HG03045 (cell line): ENCODE data around the gene INHBC.

Experiments used
- ATAC-seq: cut with Tn5 transposase; IDR thresholded peaks from one replicate; pipeline ENCODE4 v1.9.1; 2021; ENCODE audit warnings: mild to moderate bottlenecking, moderate library complexity; ENCODE audit not compliant: unreplicated experiment

INHBC gene

GRCh38 chr12:57465747-57466505, 31.3 kb downstream of the INHBC start:
- ATAC-seq, result no peak

DNA sequence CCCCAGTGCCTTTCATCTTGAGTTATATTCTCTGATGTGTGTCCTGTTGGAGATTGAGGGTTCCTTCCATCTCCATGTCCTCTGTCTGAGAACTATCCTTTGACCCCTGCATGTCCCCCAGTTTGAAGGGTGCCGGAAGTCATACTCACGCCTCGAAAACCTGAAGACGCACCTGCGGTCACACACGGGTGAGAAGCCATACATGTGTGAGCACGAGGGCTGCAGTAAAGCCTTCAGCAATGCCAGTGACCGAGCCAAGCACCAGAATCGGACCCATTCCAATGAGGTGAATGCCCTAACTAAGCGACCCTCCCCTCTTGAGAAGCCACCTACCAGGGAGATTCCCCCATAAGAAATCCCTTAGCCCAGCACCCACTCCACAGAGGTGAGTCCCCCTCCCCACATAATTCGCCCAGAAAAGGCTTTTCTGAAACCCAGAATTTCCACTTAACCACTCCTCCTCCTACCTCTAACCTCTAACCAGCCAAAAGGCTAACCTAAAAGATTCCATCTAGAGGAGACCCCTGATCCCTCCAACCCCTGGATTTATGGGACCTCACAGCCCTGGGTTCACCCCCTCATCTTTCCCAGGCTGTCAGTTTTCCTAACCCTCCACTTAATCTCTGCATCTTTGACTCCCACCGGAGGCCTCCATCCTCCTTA, 32.8 kb downstream of the INHBC start:
- no peak for ATAC-seq

GRCh38 chr12:57467915-57468314, 33.3 kb downstream of the INHBC start:
- no peak for ATAC-seq

DNA sequence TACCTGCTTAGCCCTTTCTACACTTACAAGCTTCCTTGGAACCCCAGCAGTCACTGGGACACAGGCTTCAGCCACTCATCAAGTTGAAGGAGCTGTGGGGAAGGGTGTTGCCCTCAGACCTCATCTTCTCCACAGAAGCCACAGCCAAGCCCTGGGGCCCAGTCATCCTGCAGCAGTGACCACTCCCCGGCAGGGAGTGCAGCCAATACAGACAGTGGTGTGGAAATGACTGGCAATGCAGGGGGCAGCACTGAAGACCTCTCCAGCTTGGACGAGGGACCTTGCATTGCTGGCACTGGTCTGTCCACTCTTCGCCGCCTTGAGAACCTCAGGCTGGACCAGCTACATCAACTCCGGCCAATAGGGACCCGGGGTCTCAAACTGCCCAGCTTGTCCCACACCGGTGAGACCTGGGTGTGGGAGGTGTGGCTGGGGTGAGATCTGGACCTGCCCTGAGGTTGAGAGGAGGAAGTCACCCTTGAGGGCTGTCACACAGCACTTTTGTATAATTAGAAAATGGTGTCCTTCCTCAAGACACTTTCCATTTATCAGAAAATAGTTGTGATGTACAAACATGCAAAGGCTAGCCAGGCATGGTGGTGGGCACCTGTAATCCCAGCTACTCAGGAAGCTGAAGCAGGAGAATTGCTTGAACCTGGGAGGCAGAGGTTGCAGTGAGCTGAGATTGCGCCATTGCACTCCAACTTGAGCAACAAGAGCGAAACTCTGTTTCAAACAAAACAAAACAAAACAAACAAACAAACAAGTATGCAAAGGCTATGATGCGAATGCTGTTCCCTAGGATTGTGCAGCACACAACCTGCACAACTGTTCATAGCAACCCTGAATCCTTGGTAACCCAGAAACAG, 34.9 kb downstream of the INHBC start:
- ATAC-seq, result no peak

GRCh38 chr12:57470286-57470969, 35.8 kb downstream of the INHBC start:
- ATAC-seq, result no peak

DNA sequence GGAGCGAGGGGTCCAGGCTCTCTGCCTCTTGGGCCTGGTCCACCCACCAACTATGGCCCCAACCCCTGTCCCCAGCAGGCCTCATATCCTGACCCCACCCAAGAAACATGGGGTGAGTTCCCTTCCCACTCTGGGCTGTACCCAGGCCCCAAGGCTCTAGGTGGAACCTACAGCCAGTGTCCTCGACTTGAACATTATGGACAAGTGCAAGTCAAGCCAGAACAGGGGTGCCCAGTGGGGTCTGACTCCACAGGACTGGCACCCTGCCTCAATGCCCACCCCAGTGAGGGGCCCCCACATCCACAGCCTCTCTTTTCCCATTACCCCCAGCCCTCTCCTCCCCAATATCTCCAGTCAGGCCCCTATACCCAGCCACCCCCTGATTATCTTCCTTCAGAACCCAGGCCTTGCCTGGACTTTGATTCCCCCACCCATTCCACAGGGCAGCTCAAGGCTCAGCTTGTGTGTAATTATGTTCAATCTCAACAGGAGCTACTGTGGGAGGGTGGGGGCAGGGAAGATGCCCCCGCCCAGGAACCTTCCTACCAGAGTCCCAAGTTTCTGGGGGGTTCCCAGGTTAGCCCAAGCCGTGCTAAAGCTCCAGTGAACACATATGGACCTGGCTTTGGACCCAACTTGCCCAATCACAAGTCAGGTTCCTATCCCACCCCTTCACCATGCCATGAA, 36.5 kb downstream of the INHBC start:
- ATAC-seq, result no peak

DNA sequence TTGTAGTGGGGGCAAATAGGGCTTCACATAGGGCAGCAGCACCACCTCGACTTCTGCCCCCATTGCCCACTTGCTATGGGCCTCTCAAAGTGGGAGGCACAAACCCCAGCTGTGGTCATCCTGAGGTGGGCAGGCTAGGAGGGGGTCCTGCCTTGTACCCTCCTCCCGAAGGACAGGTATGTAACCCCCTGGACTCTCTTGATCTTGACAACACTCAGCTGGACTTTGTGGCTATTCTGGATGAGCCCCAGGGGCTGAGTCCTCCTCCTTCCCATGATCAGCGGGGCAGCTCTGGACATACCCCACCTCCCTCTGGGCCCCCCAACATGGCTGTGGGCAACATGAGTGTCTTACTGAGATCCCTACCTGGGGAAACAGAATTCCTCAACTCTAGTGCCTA, 37.1 kb downstream of the INHBC start:
- no peak for ATAC-seq

DNA sequence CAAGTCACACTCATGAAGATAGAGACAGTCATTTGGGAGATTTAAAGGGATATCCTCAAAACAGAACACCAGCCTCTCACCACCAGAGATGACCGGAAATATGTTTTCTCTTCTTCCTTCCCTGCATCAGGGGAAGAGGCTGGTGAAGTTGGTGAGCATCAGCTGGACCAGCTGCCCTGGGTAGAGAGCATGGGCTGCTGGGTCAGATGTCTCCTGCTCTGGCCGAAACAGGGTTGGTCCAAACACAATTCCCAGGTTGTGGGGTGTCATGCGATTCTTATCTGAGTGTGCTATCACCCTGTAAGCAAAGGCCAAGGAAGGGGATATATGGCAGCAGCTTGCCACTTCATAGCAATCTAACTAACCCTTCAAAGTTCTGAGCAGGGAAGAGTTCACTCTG, 37.8 kb downstream of the INHBC start:
- ATAC-seq, result no peak

- ATAC-seq, result no peak
Measured at GRCh38 chr12:57473392-57473791, 38.8 kb downstream of the INHBC start.

- ATAC-seq, result no peak
Measured at GRCh38 chr12:57473886-57474285, 39.3 kb downstream of the INHBC start.

GRCh38 chr12:57474430-57474829, 39.8 kb downstream of the INHBC start:
- no peak for ATAC-seq

- ATAC-seq, result no peak
Measured at GRCh38 chr12:57474862-57475261, 40.3 kb downstream of the INHBC start.

DNA sequence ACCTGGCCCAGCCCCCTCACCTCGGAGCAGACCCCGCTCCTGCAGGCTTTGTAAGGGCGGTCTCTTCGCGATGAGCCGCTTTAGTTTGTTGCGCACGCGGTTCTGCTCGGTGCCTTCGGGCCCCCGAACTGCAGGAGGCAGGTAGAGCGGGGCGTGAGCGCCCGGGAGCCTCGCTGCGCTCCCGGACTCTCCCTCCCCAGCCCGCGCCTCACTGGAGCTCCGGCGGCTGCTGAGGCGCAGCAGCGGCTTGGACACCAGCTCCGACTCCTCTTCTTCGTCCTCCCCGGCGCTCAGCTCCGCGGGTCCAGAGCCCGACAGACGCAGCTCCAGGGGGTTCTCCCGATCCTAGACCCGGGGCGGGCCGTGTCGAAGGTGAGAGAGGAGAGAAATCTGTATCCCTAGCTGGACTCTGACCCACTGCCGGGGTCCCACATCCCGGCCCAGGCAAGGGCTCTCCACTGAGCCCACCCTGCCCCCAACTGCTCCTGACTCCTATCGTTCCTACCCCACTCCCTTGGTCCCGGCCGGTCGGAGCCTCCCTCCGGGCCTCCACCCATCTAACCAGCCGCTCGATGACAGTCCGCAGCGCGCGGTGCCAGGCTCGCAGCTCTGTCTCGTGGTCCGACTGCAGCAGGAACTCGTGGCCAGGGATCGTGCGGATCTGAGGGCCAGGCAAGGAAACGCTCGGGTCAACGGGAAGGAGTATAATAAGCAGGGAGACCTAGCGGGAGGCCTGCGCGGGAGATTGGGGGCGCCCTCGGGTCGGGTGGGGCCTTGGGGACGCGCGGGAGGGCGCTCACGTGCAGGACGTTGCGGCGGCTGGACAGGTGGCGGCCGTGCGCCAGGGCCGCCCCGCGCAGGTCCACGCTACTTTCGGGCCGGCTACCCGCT, 40.9 kb downstream of the INHBC start:
- no peak for ATAC-seq

DNA sequence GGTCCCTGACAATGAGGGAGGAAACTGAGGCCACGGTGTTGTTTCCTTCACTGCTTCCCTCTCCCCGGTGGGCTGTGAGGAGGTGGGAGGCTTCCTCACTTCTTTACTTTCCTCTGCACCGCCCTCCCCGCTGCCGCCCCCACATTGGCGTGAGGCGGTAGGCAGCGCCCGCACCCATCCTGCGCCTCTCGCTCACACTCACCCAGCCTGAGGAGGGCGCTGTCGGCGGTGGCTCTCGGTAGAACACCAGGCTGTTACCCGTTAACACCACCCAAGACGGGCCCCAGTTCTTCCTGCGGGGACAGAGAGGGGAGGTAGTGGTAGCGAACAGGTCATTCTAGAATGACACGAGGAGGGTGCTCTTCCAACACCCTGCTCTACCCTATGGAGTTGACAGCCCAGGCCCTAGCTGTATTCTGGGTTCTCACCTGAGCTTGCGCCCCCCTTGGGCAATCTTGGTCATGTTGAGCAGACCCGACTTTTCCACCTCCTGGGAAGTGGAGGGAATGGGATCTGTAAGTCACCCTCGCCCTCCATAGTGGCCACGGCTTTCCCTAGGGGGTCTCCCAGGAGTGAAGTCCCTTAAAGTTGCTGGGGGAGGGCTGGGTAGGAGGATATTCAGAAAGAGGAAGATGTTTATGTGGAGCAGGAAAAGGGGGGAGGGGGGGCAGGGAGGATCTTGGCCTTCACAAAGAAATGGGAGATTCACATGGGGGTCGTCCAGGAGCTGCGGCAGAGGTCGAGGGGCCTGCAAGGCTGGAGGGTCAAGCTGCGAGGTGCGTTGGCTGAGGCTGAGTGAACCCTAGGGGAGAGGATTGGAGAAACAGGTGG, 41.8 kb downstream of the INHBC start:
- no peak for ATAC-seq

DNA sequence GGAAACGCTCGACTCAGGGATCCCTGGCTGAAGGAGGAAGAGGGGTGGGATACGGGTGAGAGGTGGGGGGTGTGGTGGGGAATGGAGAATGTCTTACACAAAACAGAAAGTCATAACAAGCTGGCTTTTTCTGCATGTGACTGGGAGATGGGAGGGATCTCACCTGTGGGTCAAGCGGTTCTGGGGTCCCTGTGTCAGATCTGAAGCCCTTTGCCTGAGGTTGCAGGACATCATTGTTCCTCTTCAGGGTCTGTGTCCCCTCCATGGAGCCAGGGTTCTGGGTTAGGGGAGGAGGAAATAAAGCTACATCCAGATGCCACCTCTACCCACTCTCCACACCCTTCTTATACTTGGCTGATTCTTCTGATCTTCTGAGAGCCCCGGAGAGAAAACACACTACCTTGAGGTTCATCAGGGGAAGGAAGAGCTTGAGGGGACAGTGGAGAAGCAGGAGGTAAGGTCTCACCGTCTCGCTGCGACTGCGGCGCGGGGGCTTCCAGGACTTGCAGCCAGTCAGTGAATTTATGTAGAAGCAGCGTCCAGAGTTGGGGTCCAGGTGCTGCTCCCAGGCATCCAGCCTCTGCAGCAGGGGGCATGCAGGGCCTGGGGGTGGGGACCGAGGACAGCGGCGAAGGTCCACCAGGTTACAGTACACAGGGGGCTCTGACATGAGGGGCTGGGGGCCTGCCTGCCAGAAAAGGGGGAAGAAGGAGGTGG, 42.6 kb downstream of the INHBC start:
- ATAC-seq, result no peak

- ATAC-seq, result peak; percentile 34
Measured at GRCh38 chr12:57477710-57478681, 43.4 kb downstream of the INHBC start.

DNA sequence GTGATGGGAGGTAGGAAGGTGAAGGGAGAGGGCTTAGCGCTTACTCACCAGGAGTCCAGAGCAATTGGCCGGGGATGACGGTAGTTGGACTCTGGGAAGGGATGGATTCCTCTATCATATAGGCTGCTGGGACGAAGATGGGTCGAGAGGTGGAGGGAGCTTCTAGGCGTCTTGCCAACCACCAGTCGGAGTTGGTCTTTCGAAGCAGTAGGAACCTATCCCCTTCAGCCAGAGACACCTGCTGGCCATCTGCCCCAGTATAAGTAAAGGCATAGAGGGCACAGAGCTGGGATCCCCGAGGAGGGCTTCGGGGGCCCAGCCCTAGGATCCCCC, 44.4 kb downstream of the INHBC start:
- no peak for ATAC-seq
